HG03135 (cell line): ENCODE measurements around the gene MX2.
"Not testable (repeated sequence)": the region's sequence is repeated elsewhere in the genome, so short reads cannot be mapped to it uniquely, and the experiment has no call there.

Experiments used
- ATAC-seq: cut with Tn5 transposase; IDR thresholded peaks from one replicate; pipeline ENCODE4 v1.9.1; 2021; ENCODE audit warnings: mild to moderate bottlenecking, moderate library complexity; ENCODE audit not compliant: unreplicated experiment

Gene MX2, protein sequence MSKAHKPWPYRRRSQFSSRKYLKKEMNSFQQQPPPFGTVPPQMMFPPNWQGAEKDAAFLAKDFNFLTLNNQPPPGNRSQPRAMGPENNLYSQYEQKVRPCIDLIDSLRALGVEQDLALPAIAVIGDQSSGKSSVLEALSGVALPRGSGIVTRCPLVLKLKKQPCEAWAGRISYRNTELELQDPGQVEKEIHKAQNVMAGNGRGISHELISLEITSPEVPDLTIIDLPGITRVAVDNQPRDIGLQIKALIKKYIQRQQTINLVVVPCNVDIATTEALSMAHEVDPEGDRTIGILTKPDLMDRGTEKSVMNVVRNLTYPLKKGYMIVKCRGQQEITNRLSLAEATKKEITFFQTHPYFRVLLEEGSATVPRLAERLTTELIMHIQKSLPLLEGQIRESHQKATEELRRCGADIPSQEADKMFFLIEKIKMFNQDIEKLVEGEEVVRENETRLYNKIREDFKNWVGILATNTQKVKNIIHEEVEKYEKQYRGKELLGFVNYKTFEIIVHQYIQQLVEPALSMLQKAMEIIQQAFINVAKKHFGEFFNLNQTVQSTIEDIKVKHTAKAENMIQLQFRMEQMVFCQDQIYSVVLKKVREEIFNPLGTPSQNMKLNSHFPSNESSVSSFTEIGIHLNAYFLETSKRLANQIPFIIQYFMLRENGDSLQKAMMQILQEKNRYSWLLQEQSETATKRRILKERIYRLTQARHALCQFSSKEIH

DNA sequence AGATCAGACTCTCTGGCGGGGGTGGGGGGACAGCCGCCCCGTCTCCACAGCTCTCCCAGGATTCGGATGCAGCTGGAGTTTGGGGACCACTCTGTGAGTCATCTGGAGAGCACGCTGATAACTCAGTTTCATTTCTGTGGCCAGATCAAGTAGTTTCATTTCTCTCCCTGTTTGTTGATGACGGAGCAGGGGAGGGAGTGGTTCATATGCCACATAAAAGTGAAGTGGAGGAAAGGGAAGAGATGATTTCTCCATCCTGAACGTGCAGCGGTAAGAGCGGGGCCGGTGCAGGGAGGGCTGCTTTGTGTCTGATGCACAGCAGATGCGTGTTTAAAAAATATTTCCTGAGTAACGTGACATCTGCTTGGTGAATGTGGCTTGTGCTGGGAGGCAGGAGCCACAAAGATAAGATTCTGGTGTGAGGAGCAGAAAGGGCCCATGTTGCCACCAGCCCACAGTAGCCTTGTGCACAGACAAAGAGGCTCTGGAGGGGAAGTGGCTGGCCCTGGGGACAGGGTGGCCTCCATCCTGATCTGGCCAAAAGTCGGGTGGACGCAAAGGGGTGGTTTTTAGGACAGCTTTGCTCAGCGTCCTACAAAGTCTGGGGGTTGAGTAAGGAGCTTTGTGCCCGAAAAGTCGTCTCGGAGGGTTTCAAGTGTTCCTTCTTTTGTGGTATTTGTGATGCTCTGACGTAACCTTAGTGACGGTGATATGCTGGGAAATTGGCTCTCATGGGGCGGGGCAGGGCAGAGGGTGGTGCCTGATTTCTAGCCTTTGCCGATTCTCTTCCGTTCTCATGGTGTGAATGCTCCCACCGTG, at the start of gene MX2:
Gene MX2 (plus strand): TSS at position 242 of the 819 bp plus-strand sequence. CDS start 14,880 bp downstream, outside the sequence.
- peak; percentile 52 for ATAC-seq

DNA sequence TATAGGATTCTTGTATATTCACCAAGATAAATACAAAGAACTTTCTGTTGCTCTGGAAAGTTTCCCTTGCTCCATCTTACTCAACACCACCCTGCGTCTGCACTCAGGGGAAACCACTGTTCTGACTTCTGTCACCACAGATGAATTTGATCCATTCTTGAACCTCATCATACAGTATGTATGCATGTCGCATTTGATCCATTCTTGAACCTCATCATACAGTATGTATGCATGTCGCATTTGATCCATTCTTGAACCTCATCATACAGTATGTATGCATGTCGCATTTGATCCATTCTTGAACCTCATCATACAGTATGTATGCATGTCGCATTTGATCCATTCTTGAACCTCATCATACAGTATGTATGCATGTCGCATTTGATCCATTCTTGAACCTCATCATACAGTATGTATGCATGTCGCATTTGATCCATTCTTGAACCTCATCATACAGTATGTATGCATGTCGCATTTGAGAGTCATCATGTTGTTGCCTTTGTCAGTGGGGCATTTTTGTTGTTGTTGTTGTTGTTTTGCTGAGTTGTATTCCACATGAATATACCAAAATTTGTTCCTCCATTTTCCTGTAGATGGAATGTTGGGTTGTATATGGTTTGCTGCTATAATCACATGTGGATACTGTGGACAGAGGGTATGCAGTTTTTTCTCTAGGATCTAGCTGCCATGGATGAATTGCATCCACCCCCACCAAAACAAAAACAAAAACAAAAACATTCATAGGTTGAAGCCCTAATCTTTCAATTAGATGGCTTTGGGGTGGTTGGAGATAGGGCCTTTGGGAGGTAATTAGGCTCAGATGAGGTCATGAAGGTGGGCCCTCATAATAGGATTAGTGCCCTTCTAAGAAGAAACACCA, 48.3 kb upstream of the MX2 start:
- ATAC-seq, result not testable (repeated sequence)

DNA sequence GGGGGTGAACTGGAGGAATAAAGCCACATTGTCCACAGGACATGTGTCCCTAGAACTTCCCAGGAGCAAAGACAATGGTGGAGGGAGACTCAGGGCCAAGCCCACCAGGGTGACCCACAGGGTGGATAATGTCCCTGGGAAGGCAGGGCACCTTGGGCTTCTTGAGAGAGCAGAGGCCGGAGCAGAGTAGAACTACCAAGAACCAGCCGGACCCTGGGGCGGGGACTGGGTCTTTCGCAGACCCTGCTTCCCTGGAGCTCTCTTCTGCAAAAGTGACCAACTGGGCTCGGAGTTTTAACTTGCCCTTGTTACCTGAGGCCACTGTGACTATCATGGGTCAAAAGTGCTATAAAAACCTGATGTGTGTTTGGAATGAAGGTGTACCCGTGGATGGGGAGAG, 46.1 kb upstream of the MX2 start:
- no peak for ATAC-seq

DNA sequence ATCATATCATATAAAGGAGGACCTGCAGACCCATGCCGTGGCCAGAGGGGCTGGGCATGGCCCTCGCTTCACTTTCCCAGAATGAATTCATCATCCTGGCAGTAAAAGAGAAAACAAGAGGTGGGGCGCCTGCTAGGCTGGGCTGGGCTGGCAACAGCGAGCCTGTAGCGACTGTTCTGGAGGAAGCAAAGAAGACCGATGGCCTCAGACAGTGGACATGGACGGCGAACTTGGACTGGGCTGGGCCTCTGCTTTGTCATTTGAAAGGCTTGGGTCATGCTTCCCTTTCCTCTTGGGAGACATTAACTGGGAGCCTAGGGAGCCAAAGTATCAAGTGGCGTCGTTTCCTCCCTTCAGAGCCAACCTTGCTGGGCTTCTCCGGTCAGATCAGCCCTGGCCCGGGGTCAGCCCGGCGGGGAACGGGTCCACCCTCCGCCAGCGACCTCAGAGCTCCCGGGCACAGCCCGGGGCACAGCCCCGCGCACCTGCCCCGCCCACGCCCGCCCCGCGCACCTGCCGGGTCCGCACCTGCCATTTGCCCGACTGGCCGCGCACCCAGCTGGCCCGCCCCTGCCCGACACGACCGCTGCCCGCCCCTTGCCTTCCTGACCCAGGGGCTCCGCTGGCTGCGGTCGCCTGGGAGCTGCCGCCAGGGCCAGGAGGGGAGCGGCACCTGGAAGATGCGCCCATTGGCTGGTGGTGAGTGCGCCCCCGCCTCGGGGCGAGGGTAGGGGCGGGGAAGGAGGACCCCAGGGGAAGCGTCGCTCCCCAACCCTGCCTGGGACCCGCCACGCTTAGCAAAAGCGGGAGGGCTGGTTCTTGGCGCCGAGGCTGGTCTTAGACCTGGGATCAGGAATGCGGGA, 45.4 kb upstream of the MX2 start, which contains the start of gene FAM3B:
Gene FAM3B (plus strand): TSS at position 602 of the 863 bp plus-strand sequence. CDS start 79 bp downstream, at position 681.
- ATAC-seq, result no peak

DNA sequence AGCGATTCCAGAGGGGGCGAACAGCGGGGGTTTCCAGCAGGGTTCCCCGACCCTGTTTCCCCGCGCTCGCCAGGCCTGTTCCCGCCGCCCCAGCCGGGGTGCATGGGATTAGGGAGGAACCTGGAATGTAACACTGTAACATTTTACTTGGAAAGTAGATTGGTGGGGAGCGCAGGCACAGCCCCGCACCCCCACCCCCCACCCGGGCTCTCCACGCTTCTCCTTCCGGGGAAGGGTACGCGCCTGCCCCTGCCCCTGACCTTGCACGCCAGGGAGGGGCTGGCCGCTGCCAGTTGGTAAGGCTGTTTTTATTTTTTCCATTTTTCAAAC, 44.8 kb upstream of the MX2 start:
- ATAC-seq, result no peak

DNA sequence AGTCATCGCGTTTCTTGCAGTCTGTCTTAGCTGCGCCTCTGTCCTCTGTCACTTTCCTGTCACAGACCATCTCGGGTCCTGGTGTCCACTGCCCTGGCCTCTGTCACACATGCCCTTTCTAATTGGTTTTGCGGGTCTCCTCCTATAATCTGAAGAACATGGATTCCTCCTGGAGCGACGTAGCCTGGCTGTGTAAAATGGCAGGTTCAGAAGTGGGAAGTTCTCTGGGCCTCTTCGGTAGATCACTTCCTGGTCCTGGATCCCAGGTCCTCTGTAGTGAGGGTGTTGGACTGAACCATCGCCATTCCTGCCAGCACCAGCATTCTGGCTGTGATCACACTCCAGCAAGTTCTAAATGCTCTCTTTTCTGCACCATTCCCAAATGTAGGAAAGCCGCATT, 44.4 kb upstream of the MX2 start:
- no peak for ATAC-seq

DNA sequence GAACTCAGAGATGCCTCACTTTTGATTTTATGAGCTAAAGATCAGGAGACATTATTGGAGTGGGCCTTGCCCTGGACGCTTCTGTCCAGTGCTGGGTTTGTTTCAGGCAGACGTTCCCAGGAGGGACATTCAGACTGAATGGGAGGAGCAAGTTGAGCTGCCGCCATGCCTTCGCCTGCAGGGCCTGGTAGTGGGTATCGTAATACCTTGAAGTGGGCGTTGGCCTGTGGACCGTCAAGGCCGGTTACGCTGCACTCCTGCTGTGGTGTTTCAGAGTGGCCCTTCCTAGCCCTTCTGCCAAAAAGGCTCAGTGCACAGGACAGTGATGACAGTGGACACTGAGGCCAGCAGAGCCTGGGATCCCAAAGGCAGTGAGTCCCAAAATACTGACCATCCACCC, 43.6 kb upstream of the MX2 start:
- ATAC-seq, result no peak

DNA sequence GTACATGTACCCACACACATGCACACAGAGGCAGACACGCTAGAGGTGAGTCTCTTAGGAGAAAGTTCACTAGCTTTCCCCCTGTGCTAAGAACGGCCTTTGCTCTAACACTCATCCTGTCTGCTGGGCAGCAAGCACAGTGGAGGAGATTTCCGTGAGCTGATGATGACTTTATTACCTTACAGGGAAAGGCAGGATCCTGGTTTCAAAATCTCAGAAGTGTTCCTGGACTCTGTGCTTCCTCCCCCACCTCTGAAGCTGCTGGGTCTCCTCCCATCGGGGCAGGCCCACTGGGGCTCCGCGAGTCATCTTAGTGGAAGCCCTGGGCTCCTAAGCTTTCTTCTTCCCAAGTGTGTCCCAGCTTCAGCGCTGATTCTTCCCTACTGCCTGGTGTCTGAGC, 42.6 kb upstream of the MX2 start:
- ATAC-seq, result no peak

DNA sequence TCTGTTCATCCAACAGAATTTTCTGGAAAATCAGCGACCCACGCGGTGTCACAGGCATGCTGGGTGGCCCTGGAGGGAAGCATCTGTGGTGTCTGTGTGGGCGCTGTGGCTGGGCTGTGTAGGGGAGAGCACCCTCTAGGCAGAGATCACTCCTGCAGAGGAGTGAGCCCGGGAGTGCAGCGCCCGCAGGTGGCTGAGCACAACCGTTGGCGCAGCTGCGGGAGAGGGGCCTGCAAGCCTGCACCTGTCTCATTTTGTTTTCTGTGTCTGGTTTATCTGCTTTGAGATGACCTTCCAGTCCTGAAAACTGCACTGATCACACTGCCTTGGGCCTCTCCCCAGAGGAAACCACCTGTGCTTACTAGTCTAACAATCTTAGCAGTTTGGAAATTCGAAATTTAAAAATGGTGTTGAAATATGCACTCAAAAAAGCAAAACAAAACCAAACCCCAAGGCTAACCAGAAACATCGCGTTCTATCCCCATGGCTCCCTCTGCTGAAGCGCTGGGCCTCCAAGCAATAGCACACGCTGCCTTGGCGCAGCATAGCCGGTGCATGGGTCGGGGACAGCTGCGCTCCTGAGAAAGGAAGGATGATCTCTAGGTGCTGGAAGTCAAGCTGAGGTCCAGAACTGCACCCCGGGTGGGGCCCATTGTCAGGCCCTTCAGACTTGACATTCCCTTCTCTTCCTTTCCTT, 40.5 kb upstream of the MX2 start:
- ATAC-seq, result no peak

DNA sequence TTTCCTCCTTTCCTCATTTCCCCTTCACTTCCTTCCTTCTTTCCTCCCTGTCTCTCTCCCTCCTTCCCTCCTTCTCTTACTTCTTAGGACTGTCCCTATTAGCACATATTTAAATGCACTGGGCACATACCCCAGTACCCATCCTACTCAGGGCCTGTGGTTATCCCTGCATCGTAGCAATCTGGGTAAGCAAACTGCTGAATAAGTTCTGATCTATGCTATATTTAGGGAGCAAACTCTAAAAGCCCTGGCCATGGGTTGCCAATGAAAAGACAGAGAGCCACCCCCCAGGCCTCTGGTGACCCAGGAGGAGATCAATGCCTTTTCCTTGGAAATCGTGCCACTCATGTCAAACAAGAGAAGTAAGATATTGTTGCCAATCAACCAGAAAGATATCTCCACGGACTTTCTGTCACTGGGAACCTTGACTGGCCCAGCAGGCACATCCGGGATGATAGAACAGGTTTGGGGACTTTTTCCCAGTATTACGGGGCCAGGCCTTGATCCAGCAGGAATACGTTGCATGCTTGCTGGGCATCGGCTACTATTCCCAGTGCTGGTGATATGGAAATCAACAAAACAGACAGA, 39.8 kb upstream of the MX2 start:
- ATAC-seq, result no peak

DNA sequence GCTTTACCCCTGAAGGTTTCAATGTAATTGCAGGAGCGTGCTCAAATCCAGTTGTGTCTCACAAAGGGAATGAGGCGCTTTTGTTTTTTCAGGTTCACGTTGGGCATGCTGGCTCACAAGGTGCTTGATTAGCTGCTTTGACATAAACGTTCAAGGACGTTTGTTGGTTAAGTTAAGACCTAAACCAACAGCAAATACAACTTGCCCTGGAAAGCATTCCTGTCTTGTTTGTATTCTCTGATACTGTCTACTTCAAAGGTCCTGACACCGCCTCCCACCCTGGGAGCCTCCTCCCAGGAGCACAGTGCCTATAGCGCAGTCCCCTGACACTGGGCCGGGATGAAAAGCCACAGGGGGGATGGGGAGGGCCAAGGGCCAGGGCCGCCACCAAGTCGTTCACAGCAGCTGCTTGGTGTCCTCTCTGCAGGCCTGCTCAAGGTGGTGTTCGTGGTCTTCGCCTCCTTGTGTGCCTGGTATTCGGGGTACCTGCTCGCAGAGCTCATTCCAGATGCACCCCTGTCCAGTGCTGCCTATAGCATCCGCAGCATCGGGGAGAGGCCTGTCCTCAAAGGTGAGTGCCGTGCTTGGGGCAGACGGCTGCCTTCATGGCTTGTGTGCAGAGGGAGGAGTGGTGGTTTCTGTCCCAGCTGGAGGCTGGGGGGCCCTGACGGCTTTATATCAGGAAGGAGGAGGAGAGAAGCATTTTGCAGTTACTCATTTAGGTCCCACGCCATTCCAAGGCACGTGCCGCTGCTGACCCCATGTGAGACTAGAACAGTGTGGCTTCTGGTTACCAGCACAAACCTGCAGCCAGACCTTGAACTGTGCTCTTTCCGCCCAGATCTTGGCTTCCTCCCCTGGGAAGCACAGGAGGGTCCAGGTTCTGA, 39.1 kb upstream of the MX2 start:
- no peak for ATAC-seq

DNA sequence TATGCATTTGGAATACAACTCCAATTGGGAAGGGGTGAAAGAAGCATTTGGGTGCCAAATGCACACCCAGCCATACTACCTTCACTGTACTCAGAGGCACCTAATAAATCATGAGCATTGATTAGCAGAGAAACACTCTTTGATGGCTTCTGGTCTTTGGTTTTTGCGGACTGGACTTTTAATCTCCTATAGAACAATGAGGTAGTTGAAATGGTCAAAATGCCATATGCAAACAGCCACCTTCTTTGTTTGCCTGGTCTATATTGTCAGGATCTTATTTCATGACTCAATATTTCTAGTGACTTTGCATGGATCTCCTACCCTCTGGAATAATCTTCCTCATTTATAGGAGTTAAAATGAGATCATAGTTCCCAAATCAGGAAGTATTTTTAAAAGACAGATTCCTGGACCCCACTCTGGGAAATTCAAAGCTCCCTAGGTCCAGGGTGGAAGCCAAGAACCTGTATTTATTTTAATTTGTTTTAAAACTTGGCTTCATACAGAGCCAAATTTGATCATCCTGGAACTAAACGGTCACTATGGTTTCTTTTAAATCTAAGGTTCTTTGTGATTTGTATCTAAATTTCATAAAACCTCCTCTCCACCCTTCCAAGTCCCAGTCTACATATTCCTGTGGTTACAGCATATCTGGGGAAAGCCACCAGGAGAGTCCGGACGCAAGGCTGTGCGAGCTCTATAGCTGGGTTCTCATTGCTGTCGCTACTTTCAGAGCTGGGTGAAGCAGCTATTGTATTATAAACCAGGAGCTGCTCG, 36.5 kb upstream of the MX2 start:
- no peak for ATAC-seq

DNA sequence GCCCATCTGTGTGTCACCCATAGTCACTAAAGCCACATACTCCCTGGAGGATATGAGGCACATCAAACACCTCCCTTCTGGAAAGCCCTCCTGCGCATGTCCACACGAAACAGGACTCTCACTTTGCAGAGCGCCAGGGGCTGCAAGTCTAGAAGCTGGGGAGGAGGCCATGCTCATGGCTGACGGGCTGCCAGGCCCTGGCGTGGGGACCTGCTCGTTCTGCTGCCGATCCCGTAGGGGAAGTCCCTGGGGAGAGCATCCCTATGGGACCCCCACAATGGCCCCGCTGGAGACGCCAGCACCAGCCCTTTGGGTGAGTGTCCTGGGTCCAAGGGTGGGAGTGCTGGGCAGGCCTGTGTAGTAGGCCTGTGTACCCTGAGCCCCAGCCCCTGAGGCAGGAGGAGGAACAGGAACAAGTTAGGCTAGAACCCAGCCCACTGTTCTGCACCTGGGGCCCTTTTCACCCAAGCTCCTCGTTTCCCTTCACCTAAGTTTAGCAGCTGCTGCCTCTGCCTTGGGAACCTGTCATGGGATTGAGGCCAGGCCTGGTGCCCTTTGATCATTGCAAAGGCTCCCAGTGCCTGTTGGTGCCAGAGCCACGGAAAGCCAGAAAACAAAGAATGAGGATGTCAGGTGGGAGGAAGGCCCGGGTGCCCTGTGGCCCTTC, 35.3 kb upstream of the MX2 start:
- ATAC-seq, result no peak

DNA sequence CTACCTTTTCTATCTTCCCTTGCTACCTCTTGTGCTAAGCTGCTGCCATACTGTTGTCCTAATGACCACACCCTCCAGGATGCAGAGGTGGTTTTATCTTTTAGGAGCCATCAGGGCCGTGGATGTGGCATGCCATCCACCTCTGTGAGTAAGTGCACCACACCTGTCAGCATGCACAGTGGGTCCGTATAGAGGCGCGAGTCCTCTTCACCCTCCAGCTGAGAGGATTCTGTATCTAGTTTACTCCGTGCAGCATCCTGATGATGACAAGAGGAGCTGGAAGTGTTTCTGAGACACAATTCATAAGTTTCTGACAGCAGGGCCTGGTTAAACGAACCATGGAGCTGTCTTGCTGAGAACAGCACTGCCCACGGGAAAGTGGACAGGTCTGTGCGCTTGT, 34.1 kb upstream of the MX2 start:
- ATAC-seq, result no peak

DNA sequence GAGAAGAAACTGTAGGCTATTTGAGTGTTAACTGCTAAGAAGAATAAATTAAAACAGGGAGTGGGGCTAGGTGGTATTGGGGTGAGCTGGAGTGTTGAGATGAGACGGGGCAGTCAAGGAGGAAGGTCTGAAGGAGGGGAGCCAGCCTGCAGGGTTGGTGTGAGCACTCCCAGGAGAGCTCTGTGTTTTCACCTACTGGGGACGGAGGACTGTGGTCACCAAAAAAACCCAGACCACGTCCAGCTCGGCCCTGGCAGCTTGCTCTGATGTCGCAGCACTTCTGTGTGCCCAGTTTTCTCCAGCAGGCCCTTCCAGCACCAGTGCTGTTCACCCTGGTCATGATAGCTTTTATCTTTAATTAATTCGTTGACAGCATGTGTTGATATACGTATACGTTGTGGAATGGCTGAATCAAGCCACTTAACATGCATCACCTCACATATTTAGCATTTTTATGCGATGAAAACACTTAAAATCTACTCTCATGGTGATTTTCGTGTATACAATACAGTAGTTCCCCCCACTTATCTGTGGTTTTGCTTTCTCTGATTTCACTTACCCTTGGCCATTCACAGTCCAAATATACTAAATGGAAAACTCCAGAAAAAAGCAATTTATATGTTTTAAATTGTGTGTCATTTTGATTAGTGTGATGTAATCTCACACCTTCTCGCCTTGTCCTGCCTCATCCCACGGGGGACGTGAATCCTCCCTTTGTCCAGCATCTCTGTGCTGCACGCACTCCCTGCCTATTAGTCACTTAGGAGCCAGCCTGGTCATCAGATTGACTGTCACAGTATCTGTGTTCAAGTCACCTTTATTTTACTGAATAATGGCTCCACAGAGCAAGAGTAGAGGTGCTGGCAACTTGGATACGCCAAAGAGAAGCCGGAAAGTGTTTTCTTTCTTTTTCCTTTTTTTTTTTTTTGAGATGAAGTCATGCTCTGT, 32.9 kb upstream of the MX2 start:
- ATAC-seq, result no peak
